NCI-H128 (cell line): ENCODE measurements around the gene AIF1.

Experiments used
- DNase-seq: peaks from one replicate; lab custom pipeline; 2025; ENCODE audit not compliant: unreplicated experiment; lab: John Stamatoyannopoulos, UW

The AIF1 gene

GRCh38 chr6:31620586-31621319, 5.7 kb downstream of the AIF1 start, which contains the start of gene PRRC2A:
PRRC2A (plus strand) TSS chr6:31620715; CDS start chr6:31622790, 2,075 bp downstream.
- DNase-seq, result peak; percentile 66

- DNase-seq, result no peak
Measured at GRCh38 chr6:31621320-31621939, 6.4 kb downstream of the AIF1 start.

- DNase-seq, result no peak
Measured at GRCh38 chr6:31621991-31622390, 7.0 kb downstream of the AIF1 start.

- no peak for DNase-seq
Measured at GRCh38 chr6:31622684-31623091, 7.7 kb downstream of the AIF1 start.

- DNase-seq, result no peak
Measured at GRCh38 chr6:31624070-31624469, 9.0 kb downstream of the AIF1 start.

GRCh38 chr6:31626952-31627351, 11.9 kb downstream of the AIF1 start:
- no peak for DNase-seq

GRCh38 chr6:31627690-31628287, 12.8 kb downstream of the AIF1 start:
- DNase-seq, result no peak

- DNase-seq, result no peak
Measured at GRCh38 chr6:31629014-31629413, 14.0 kb downstream of the AIF1 start.

- no peak for DNase-seq
Measured at GRCh38 chr6:31630177-31630934, 15.3 kb downstream of the AIF1 start.

GRCh38 chr6:31631209-31631608, 16.2 kb downstream of the AIF1 start:
- no peak for DNase-seq

GRCh38 chr6:31631681-31632278, 16.7 kb downstream of the AIF1 start:
- no peak for DNase-seq

- DNase-seq, result no peak
Measured at GRCh38 chr6:31632279-31632946, 17.4 kb downstream of the AIF1 start.

GRCh38 chr6:31633447-31633846, 18.4 kb downstream of the AIF1 start:
- DNase-seq, result no peak

GRCh38 chr6:31634131-31634530, 19.1 kb downstream of the AIF1 start:
- no peak for DNase-seq

GRCh38 chr6:31634969-31635575, 20.0 kb downstream of the AIF1 start:
- no peak for DNase-seq

- no peak for DNase-seq
Measured at GRCh38 chr6:31636698-31637596, 21.9 kb downstream of the AIF1 start.

- no peak for DNase-seq
Measured at GRCh38 chr6:31639043-31639442, 24.0 kb downstream of the AIF1 start.

GRCh38 chr6:31639449-31639861, 24.4 kb downstream of the AIF1 start:
- no peak for DNase-seq

GRCh38 chr6:31640612-31641011, 25.6 kb downstream of the AIF1 start:
- DNase-seq, result no peak
